Prostate gland (tissue), 2 donors: Measurements from ENCODE around the gene DRGX.

Experiments used
- CTCF ChIP-seq, 4 experiments: fragments of 200-600 bp in 2 of 4; fragments of 450-650 bp in 2 of 4; sonication (generic) in 2 of 4; IDR thresholded peaks; 1 replicate in 3 of 4; 2 replicates in 1 of 4; pipeline ENCODE4 v1.5.1; 2016 to 2019; ENCODE audit warnings: antibody characterized with exemption in 4 of 4, mild to moderate bottlenecking in 2 of 4, moderate library complexity in 2 of 4
- POLR2AphosphoS5 ChIP-seq: sonication (generic); formaldehyde crosslinking; IDR thresholded peaks from one replicate; pipeline ENCODE4 v1.6.1; 2017; ENCODE audit warnings: antibody characterized with exemption

GRCh38 chr10:49398000-49398861 is 2.3 kb upstream of the DRGX start:
- no peak for TF ChIP-seq CTCF (IDR thresholded peaks at IDR 0.05)
- TF ChIP-seq POLR2AphosphoS5: no peak
